LNCaP clone FGC (cell line): ENCODE measurements around the gene CCL8.

ENCODE experiments used
- DNase-seq: peaks from one replicate; pipeline ENCODE4 v3.0.0-alpha.2; 2011; ENCODE audit warnings: low read depth
- H3K4me3 ChIP-seq: 2 replicates; pipeline ENCODE4 v1.5.1; 2011; ENCODE audit warnings: mild to moderate bottlenecking, low read depth, low read length, control low read depth
- CTCF ChIP-seq: IDR thresholded peaks from 2 replicates; pipeline ENCODE4 v1.5.1; 2012; ENCODE audit warnings: mild to moderate bottlenecking; ENCODE audit not compliant: control insufficient read depth, insufficient read depth; ENCODE audit errors: extremely low read depth

The CCL8 gene

GRCh38 chr17:34369571-34369970 is 50.3 kb downstream of the CCL8 start:
- no peak for TF ChIP-seq CTCF
- H3K4me3 ChIP-seq: no peak overlapping the region
- no peak for DNase-seq

- TF ChIP-seq CTCF: no peak
- no peak for DNase-seq
Observed at GRCh38 chr17:34370376-34370996, 51.3 kb downstream of the CCL8 start.

DNA sequence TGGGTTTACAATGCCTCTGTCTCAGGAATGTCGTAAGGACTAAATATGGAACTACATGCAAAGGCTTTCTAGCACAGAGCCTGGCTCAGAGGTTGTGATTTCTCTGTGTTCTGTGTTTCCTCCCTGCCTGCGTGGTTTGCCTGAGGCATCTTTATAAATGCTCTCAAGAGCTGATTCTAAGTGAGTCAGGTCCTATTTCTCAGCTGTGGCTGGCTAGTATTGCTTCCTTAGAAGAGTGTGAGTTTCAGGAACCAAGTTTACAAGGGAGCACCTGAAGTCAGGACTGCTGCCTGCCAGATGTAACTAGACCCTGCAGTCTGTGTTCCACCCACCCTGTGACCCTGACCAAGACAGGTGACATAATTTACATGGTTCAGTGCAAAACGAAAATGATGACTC is 51.8 kb downstream of the CCL8 start:
- TF ChIP-seq CTCF: no peak
- DNase-seq: no peak
- H3K4me3 ChIP-seq: no peak overlapping the region

More at GRCh38 chr17:34370376-34370996, 51.3 kb downstream of the CCL8 start:
- no peak overlapping the region for H3K4me3 ChIP-seq
